PFSK-1 (cell line): ENCODE results near the gene LIPC.

Source experiments
- FOXP2 ChIP-seq: optimal IDR thresholded peaks from 2 replicates; pipeline ENCODE3; 2011; ENCODE audit warnings: borderline replicate concordance, control low read depth, inconsistent platforms; ENCODE audit not compliant: insufficient read depth; ENCODE audit errors: extremely low read length, extremely low read depth
- POLR2AphosphoS5 ChIP-seq: IDR thresholded peaks from 2 replicates; pipeline ENCODE4 v1.6.1; 2012; ENCODE audit warnings: low read depth, mild to moderate bottlenecking, control low read depth, low read length, moderate library complexity
- SIN3A ChIP-seq: IDR thresholded peaks from 2 replicates; pipeline ENCODE4 v1.6.1; 2012; ENCODE audit warnings: mild to moderate bottlenecking, low read length, moderate library complexity, borderline replicate concordance; ENCODE audit not compliant: insufficient read depth
- TAF1 ChIP-seq: IDR thresholded peaks from 2 replicates; pipeline ENCODE4 v1.6.1; 2012; ENCODE audit warnings: low read length, control low read depth, borderline replicate concordance; ENCODE audit not compliant: insufficient read depth
- TF ChIP-seq, protein P1 (sequence below), 2 experiments: IDR thresholded peaks; 2 replicates each; pipeline versions ENCODE4 v1.6.1 to v1.8.0; 2011 to 2012; ENCODE audit warnings: low read depth in 2 of 2, low read length in 2 of 2, control low read depth in 1 of 2, inconsistent platforms in 1 of 2, mild to moderate bottlenecking in 1 of 2, moderate library complexity in 1 of 2; ENCODE audit not compliant: insufficient read depth in 1 of 2

DNA sequence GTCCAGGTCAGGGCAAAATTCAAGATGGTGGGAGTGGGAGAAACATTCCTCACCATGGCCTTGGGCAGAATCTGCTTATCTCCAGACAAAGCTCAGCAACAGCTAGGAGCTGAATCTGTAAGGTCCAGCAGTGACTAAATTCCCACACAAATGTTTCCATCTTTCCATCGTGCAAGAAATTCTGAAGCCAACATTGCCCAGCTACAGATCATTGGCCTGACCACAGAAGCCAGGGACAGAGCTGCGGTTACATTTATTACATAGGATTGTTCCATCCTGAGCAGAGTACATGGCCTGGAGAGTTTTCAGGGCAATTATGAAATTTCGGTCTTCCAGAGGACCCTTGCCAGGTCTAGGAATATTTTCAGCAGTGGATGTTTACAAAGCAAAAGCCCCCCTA lies 100.3 kb downstream of the LIPC start:
- no peak for TF ChIP-seq POLR2AphosphoS5
- no peak for TF ChIP-seq TAF1
- TF ChIP-seq, protein P1, sequence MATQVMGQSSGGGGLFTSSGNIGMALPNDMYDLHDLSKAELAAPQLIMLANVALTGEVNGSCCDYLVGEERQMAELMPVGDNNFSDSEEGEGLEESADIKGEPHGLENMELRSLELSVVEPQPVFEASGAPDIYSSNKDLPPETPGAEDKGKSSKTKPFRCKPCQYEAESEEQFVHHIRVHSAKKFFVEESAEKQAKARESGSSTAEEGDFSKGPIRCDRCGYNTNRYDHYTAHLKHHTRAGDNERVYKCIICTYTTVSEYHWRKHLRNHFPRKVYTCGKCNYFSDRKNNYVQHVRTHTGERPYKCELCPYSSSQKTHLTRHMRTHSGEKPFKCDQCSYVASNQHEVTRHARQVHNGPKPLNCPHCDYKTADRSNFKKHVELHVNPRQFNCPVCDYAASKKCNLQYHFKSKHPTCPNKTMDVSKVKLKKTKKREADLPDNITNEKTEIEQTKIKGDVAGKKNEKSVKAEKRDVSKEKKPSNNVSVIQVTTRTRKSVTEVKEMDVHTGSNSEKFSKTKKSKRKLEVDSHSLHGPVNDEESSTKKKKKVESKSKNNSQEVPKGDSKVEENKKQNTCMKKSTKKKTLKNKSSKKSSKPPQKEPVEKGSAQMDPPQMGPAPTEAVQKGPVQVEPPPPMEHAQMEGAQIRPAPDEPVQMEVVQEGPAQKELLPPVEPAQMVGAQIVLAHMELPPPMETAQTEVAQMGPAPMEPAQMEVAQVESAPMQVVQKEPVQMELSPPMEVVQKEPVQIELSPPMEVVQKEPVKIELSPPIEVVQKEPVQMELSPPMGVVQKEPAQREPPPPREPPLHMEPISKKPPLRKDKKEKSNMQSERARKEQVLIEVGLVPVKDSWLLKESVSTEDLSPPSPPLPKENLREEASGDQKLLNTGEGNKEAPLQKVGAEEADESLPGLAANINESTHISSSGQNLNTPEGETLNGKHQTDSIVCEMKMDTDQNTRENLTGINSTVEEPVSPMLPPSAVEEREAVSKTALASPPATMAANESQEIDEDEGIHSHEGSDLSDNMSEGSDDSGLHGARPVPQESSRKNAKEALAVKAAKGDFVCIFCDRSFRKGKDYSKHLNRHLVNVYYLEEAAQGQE (IDR thresholded peaks at IDR 0.05; ENCODE audit: insufficient read depth in 1 of 2, low read depth in 2 of 2, low read length in 2 of 2), result no peak
- TF ChIP-seq SIN3A, result no peak
- no peak for TF ChIP-seq FOXP2
